ENCODE data around the gene SYCE3.
A peak's percentile ranks its signal among the peaks of the same experiment; 100 is the strongest.

SYCE3 gene

DNA sequence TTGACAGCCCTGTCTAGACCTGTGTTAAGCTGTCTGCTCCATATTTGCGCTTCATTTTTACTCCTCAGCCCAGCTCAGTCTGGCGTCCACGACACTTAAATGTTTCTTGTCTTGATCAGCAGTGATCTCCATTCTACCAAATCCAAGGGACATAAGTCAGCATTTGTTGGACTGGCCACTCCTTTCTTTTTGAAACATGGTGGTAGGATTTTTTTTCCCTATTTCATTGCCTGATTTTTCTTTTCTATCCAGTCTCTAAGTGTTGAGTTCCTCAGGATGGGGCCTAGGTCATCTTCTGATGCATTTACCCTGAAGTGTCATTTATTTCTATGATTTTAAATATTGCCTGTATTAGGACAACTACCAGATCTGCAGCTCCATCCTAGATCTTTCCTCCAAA is 53.8 kb downstream of the SYCE3 start:
- peak overlapping the region; percentile 95 for H3K27ac Mint-ChIP-seq
- H3K9me3 Mint-ChIP-seq = no peaks in the 10 kb centered on the region
- H3K36me3 Mint-ChIP-seq (ENCODE audit: low read depth) = peaks cover 19% of the 10 kb centered on the region

GRCh38 chr22:50507991-50508884 is 54.5 kb downstream of the SYCE3 start, which contains the start of gene NCAPH2:
Gene NCAPH2, plus strand, starts transcription at chr22:50508224. Its CDS starts 114 bp downstream, at chr22:50508338.
- peak within 1 kb of the TSS; percentile 96 for H3K27ac Mint-ChIP-seq
- H3K9me3 Mint-ChIP-seq = no peaks in the 10 kb centered on the region
- peak within 1 kb of the TSS; percentile 99 for H3K4me3 Mint-ChIP-seq
- peak; percentile 98 for DNase-seq (ENCODE audit: low spot score)
- peaks cover 14% of the 10 kb centered on the region for H3K4me1 Mint-ChIP-seq (ENCODE audit: low read depth)
- no peaks in the 10 kb centered on the region for H3K27me3 Mint-ChIP-seq (ENCODE audit: low read depth)
- peaks cover 19% of the 10 kb centered on the region for H3K36me3 Mint-ChIP-seq (ENCODE audit: low read depth)

More for the DNA sequence above, 53.8 kb downstream of the SYCE3 start:
- no peak for DNase-seq (ENCODE audit: low spot score)
- H3K4me3 Mint-ChIP-seq = peak overlapping the region; percentile 93
- H3K4me1 Mint-ChIP-seq (ENCODE audit: low read depth) = peaks cover 15% of the 10 kb centered on the region
- no peaks in the 10 kb centered on the region for H3K27me3 Mint-ChIP-seq (ENCODE audit: low read depth)

DNA sequence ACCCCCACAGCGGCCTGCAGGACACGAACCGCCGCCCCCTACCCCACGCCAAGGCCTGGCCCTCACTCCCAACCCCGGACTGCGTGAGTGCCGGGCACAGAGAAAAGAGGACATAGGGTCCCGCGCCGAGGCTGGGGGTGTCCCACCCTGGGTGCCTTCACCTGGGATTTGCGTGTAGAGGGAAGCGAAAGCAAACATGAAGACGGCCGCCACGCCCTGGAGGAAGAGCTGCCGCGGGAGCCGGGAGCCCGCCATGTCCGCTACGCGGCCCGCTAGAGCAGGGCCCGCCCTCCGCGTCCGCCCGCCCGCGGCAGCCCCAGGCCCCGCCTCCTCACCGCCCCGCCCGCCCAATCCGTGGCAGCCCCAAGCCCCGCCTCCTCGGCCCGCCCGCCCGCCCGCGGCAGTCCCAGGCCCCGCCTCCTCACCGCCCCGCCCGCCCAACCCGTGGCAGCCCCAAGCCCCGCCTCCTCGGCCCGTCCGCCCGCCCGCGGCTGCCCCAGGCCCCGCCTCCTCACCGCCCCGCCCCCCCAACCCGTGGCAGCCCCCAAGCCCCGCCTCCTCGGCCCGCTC is 55.2 kb downstream of the SYCE3 start, which contains the start of gene LMF2:
TSS of gene LMF2 (minus strand) at position 282 of the 570 bp plus-strand sequence. CDS start at position 255, 27 bp downstream.
- H3K4me3 Mint-ChIP-seq = peak within 1 kb of the TSS; percentile 99
- H3K9me3 Mint-ChIP-seq = no peaks in the 10 kb centered on the region
- H3K27ac Mint-ChIP-seq = peak within 1 kb of the TSS; percentile 96
- H3K4me1 Mint-ChIP-seq (ENCODE audit: low read depth) = peaks cover 10% of the 10 kb centered on the region
- no peaks in the 10 kb centered on the region for H3K27me3 Mint-ChIP-seq (ENCODE audit: low read depth)
- H3K36me3 Mint-ChIP-seq (ENCODE audit: low read depth) = peaks cover 16% of the 10 kb centered on the region
- peak; percentile 89 for DNase-seq (ENCODE audit: low spot score)

GRCh38 chr22:50506611-50507420 is 55.9 kb downstream of the SYCE3 start:
- Mint-ChIP-seq H3K4me1 (ENCODE audit: low read depth) (peaks cover 10% of the 10 kb centered on the region), H3K27me3 (ENCODE audit: low read depth) (no peaks in the 10 kb centered on the region), H3K27ac (peak overlapping the region; percentile 94), H3K36me3 (ENCODE audit: low read depth) (peaks cover 12% of the 10 kb centered on the region), H3K4me3 (peak overlapping the region; percentile 99), H3K9me3 (no peaks in the 10 kb centered on the region)
- no peak for DNase-seq (ENCODE audit: low spot score)

- DNase-seq (ENCODE audit: low spot score) = no peak
- Mint-ChIP-seq H3K4me3 (peak overlapping the region; percentile 99), H3K36me3 (ENCODE audit: low read depth) (peaks cover 12% of the 10 kb centered on the region), H3K4me1 (ENCODE audit: low read depth) (peaks cover 10% of the 10 kb centered on the region), H3K27me3 (ENCODE audit: low read depth) (no peaks in the 10 kb centered on the region), H3K27ac (peak overlapping the region; percentile 36), H3K9me3 (no peaks in the 10 kb centered on the region)
Measured at GRCh38 chr22:50505776-50506610, 56.7 kb downstream of the SYCE3 start.

- no peak for DNase-seq (ENCODE audit: low spot score)
- Mint-ChIP-seq H3K27ac (no peak overlapping the region), H3K4me3 (peak overlapping the region; percentile 43), H3K9me3 (no peaks in the 10 kb centered on the region), H3K27me3 (ENCODE audit: low read depth) (no peaks in the 10 kb centered on the region), H3K4me1 (ENCODE audit: low read depth) (peaks cover 10% of the 10 kb centered on the region), H3K36me3 (ENCODE audit: low read depth) (peaks cover 12% of the 10 kb centered on the region)
Measured at GRCh38 chr22:50505276-50505775, 57.4 kb downstream of the SYCE3 start.

- H3K27ac Mint-ChIP-seq = no peak overlapping the region
- DNase-seq (ENCODE audit: low spot score) = no peak
- H3K9me3 Mint-ChIP-seq = no peaks in the 10 kb centered on the region
- H3K4me1 Mint-ChIP-seq (ENCODE audit: low read depth) = peaks cover 9% of the 10 kb centered on the region
- H3K4me3 Mint-ChIP-seq = no peak overlapping the region
- peaks cover 11% of the 10 kb centered on the region for H3K36me3 Mint-ChIP-seq (ENCODE audit: low read depth)
- H3K27me3 Mint-ChIP-seq (ENCODE audit: low read depth) = no peaks in the 10 kb centered on the region
Measured at GRCh38 chr22:50504369-50505211, 58.1 kb downstream of the SYCE3 start.

- no peaks in the 10 kb centered on the region for H3K27me3 Mint-ChIP-seq (ENCODE audit: low read depth)
- no peak for DNase-seq (ENCODE audit: low spot score)
- no peak overlapping the region for H3K4me3 Mint-ChIP-seq
- H3K36me3 Mint-ChIP-seq (ENCODE audit: low read depth) = peaks cover 8% of the 10 kb centered on the region
- no peaks in the 10 kb centered on the region for H3K9me3 Mint-ChIP-seq
- no peak overlapping the region for H3K27ac Mint-ChIP-seq
- H3K4me1 Mint-ChIP-seq (ENCODE audit: low read depth) = no peaks in the 10 kb centered on the region
Measured at GRCh38 chr22:50503475-50504145, 59.1 kb downstream of the SYCE3 start.

DNA sequence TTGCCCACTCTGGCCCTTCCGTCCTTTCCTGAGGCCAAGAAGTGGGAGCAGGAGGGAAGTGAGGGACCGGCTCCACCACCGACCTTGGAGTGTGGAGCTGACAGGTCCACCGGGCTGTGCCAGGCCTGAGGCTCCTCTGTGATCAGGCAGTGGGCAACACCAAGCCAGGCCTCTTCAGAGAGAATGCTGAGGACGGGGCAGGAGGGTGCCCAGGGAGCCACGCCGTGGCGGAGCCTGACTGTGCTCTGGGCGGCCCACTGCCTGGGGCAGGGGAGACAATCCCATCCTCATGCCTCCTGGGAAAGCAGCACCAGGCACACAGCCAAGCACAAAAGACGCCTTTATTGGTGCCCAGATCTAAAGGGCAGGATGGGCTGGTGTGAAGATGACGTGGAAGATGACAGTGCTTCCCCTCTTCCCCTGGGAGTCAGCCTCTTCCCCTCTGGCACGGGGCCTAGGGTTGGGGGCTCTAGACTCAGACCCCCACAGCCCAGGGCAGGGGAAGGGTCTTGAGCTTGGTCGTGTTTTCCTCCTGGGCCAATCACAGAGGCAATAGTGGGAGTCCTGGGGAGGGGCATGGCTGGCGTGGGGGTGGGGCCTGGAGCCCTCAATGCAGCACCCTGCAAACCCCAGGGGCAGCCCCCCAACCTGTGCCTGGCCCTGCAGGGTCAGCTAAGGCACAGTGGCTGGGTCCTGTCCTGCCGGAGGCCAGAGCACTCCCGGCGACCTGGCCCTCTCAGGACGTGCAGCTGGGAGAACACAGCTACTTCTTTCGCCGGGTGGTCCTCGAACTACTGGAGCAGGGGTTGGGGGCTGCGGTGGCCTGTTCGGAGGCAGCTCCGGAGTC is 59.9 kb downstream of the SYCE3 start:
- H3K4me1 Mint-ChIP-seq (ENCODE audit: low read depth) = peaks cover 4% of the 10 kb centered on the region
- peaks cover 8% of the 10 kb centered on the region for H3K36me3 Mint-ChIP-seq (ENCODE audit: low read depth)

DNA sequence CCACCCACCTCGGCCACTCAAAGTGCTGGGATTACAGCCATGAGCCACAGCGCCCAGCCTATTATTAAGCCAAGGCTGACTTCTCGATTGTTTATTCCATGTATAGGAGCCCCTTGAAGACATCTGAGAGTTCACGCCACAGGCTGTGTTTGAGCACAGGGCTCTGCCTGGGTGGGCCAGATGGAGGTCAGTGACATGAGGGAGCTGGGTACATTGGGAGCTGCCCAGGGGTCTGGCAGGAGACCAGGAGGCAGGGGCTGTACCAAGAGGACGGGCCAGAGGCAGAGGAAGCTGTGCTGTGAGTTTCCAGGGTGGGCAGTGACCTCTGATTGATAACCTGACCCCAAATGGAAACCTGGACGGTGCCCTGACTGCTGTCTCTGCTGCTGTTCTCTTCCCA is 60.6 kb downstream of the SYCE3 start:
- no peak overlapping the region for H3K4me3 Mint-ChIP-seq
- H3K27me3 Mint-ChIP-seq (ENCODE audit: low read depth) = no peaks in the 10 kb centered on the region
- peak overlapping the region; percentile 20 for H3K27ac Mint-ChIP-seq
- no peaks in the 10 kb centered on the region for H3K9me3 Mint-ChIP-seq
- peaks cover 5% of the 10 kb centered on the region for H3K36me3 Mint-ChIP-seq (ENCODE audit: low read depth)
- no peak for DNase-seq (ENCODE audit: low spot score)
- peaks cover 4% of the 10 kb centered on the region for H3K4me1 Mint-ChIP-seq (ENCODE audit: low read depth)

More for the DNA sequence above, 59.9 kb downstream of the SYCE3 start:
- Mint-ChIP-seq H3K9me3 (no peaks in the 10 kb centered on the region), H3K27ac (no peak overlapping the region), H3K27me3 (ENCODE audit: low read depth) (no peaks in the 10 kb centered on the region), H3K4me3 (no peak overlapping the region)
- no peak for DNase-seq (ENCODE audit: low spot score)

Data from T-helper 2 cell treated with Interferon-gamma antibody and Interleukin-4, amounts not matched to agents 5 μg/mL and 100 μg/mL, for 36 hours (primary cell).